Measurements from ENCODE around the gene CA11. TPM values are rescaled to one million over a fixed set of nuclear protein-coding genes. Genes with fewer than 3 reads are reported as not detected.

The CA11 gene
- total and polyA plus RNA-seq, 3 experiments from 2014 or later: 8.3 to 13.0 (median 12.7) TPM

GRCh38 chr19:48668332-48668731 is 22.3 kb upstream of the CA11 start:
- H3K4me1 ChIP-seq (ENCODE audit: insufficient read depth, low read length): no peaks in the 10 kb centered on the region
- H3K27me3 ChIP-seq (ENCODE audit: insufficient read depth, low read length, poor library complexity, severe bottlenecking): no peaks in the 10 kb centered on the region
- Mint-ChIP-seq H3K4me3 (no peak overlapping the region), H3K27me3 (no peaks in the 10 kb centered on the region), H3K36me3 (peaks cover 0 to 1% (median 0%) of the 10 kb centered on the region in 3 donors), H3K4me1 (no peaks in the 10 kb centered on the region), H3K27ac (peak overlapping the region in 1 of 8 donors; percentile 97), H3K9me3 (peaks cover 0 to 2% (median 0%) of the 10 kb centered on the region in 5 donors)
- ChIA-PET POLR2A (no interaction called here), CTCF (interaction anchor here (1.0 kb wide), 1 partner anchor 15 kb away, joined by 3 read pairs; no protein-coding TSS in a partner anchor)
- no peaks in the 10 kb centered on the region for H3K36me3 ChIP-seq (ENCODE audit: insufficient read depth, low read length)
- H3K4me3 ChIP-seq (ENCODE audit: low read length): no peak overlapping the region
- DNase-seq: no peak
- no peaks in the 10 kb centered on the region for H3K9me3 ChIP-seq (ENCODE audit: low read length)
- no peak overlapping the region for H3K27ac ChIP-seq (ENCODE audit: low read depth, low read length)

DNA sequence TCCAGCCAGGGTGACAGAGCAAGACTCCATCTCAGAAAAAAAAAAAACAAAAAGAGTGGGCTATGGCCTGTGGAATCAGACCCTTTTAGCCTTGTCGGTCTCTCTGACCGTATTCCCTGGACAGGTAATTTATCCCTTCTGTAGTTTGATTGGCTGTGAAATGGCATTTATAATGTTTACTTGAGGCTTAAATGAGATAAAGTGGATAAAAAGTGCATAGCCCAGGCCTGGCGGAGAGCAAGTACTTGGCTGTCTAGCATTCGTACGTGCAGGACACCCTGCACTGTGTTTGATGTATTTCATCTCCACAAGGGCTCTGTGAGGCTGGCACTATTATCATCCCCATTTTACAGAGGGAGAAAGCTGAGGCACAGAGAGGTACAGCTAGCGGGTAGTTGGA is 19.8 kb upstream of the CA11 start:
- H3K27ac ChIP-seq (ENCODE audit: low read depth, low read length): no peak overlapping the region
- POLR2A ChIA-PET: interaction anchor here (0.6 kb wide), 2 partner anchors 13 to 556 kb away, joined by 3 to 4 read pairs; no protein-coding TSS in a partner anchor
- peaks cover 0 to 2% of the 10 kb centered on the region in 2 donors for H3K27me3 Mint-ChIP-seq

GRCh38 chr19:48664476-48664875 is 18.5 kb upstream of the CA11 start:
- Mint-ChIP-seq H3K4me3 (no peak overlapping the region), H3K36me3 (no peaks in the 10 kb centered on the region), H3K27me3 (peaks cover 0 to 2% of the 10 kb centered on the region in 2 donors), H3K4me1 (peaks cover 7 to 9% (median 9%) of the 10 kb centered on the region in 3 donors), H3K9me3 (no peaks in the 10 kb centered on the region), H3K27ac (no peak overlapping the region)
- H3K27me3 ChIP-seq (ENCODE audit: insufficient read depth, low read length, poor library complexity, severe bottlenecking): no peaks in the 10 kb centered on the region
- CTCF ChIA-PET: no interaction called here
- H3K9me3 ChIP-seq (ENCODE audit: low read length): no peaks in the 10 kb centered on the region
- H3K27ac ChIP-seq (ENCODE audit: low read depth, low read length): no peak overlapping the region
- peaks cover 10% of the 10 kb centered on the region for H3K4me1 ChIP-seq (ENCODE audit: insufficient read depth, low read length)
- DNase-seq: no peak
- no peak overlapping the region for H3K4me3 ChIP-seq (ENCODE audit: low read length)
- POLR2A ChIA-PET: no interaction called here
- no peaks in the 10 kb centered on the region for H3K36me3 ChIP-seq (ENCODE audit: insufficient read depth, low read length)

More for the DNA sequence above, 19.8 kb upstream of the CA11 start:
- peaks cover 8% of the 10 kb centered on the region for H3K4me1 ChIP-seq (ENCODE audit: insufficient read depth, low read length)
- H3K4me3 Mint-ChIP-seq: no peak overlapping the region
- peaks cover 5 to 6% (median 6%) of the 10 kb centered on the region in 3 donors for H3K4me1 Mint-ChIP-seq
- CTCF ChIA-PET: interaction anchor here (1.2 kb wide), 1 partner anchor 9 kb away, joined by 3 read pairs; no protein-coding TSS in a partner anchor
- no peak overlapping the region for H3K4me3 ChIP-seq (ENCODE audit: low read length)
- peaks cover 0 to 2% (median 0%) of the 10 kb centered on the region in 5 donors for H3K9me3 Mint-ChIP-seq
- H3K9me3 ChIP-seq (ENCODE audit: low read length): no peaks in the 10 kb centered on the region
- H3K36me3 ChIP-seq (ENCODE audit: insufficient read depth, low read length): no peaks in the 10 kb centered on the region
- peak overlapping the region in 1 of 8 donors; percentile 5 for H3K27ac Mint-ChIP-seq
- H3K27me3 ChIP-seq (ENCODE audit: insufficient read depth, low read length, poor library complexity, severe bottlenecking): no peaks in the 10 kb centered on the region
- DNase-seq: no peak
- peaks cover 0 to 1% (median 0%) of the 10 kb centered on the region in 3 donors for H3K36me3 Mint-ChIP-seq

DNA sequence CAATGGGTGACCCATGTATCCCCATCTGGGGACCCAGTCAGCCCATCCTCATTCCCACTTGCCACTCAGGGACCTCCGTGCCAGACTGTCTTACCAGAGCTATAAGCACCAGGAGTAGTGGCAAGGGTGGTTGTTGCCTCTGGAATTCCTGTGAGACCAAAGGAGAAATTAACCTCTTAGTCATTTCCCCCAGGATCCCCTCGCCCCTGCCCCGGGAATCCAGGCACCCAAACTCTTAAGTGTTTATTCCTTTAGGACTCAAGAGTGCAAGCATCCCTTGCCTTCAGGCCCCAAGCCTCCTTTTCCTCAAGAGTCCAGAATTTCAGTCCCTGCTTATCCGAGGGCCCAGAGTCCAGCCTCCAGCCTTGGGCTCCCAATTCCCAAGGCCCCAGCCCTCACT is 17.7 kb upstream of the CA11 start:
- Mint-ChIP-seq H3K36me3 (no peaks in the 10 kb centered on the region), H3K27ac (no peak overlapping the region), H3K4me1 (peaks cover 7 to 9% (median 9%) of the 10 kb centered on the region in 3 donors), H3K9me3 (no peaks in the 10 kb centered on the region), H3K4me3 (no peak overlapping the region), H3K27me3 (peaks cover 4% of the 10 kb centered on the region in 2 donors)
- ChIA-PET CTCF (no interaction called here), POLR2A (no interaction called here)
- DNase-seq: no peak
- H3K4me1 ChIP-seq (ENCODE audit: insufficient read depth, low read length): peaks cover 10% of the 10 kb centered on the region
- H3K36me3 ChIP-seq (ENCODE audit: insufficient read depth, low read length): no peaks in the 10 kb centered on the region
- H3K4me3 ChIP-seq (ENCODE audit: low read length): no peak overlapping the region
- H3K9me3 ChIP-seq (ENCODE audit: low read length): no peaks in the 10 kb centered on the region
- H3K27me3 ChIP-seq (ENCODE audit: insufficient read depth, low read length, poor library complexity, severe bottlenecking): no peaks in the 10 kb centered on the region
- H3K27ac ChIP-seq (ENCODE audit: low read depth, low read length): no peak overlapping the region

- no peaks in the 10 kb centered on the region for H3K36me3 ChIP-seq (ENCODE audit: insufficient read depth, low read length)
- H3K4me3 ChIP-seq (ENCODE audit: low read length): no peak overlapping the region
- no peaks in the 10 kb centered on the region for H3K9me3 Mint-ChIP-seq
- CTCF ChIA-PET: interaction anchor here (1.2 to 1.4 kb wide), 2 partner anchors 13 to 181 kb away, joined by 3 read pairs; no protein-coding TSS in a partner anchor
- peaks cover 7 to 9% (median 9%) of the 10 kb centered on the region in 3 donors for H3K4me1 Mint-ChIP-seq
- H3K27me3 ChIP-seq (ENCODE audit: insufficient read depth, low read length, poor library complexity, severe bottlenecking): no peaks in the 10 kb centered on the region
- H3K27ac Mint-ChIP-seq: no peak overlapping the region
- H3K4me1 ChIP-seq (ENCODE audit: insufficient read depth, low read length): peaks cover 10% of the 10 kb centered on the region
- no peak overlapping the region for H3K4me3 Mint-ChIP-seq
- POLR2A ChIA-PET: interaction anchor here (0.5 kb wide), 1 partner anchor 8 kb away, joined by 3 read pairs; no protein-coding TSS in a partner anchor
- no peak overlapping the region for H3K27ac ChIP-seq (ENCODE audit: low read depth, low read length)
- DNase-seq: no peak
- H3K9me3 ChIP-seq (ENCODE audit: low read length): no peaks in the 10 kb centered on the region
- H3K36me3 Mint-ChIP-seq: no peaks in the 10 kb centered on the region
- peaks cover 4 to 8% of the 10 kb centered on the region in 2 donors for H3K27me3 Mint-ChIP-seq
Measured at GRCh38 chr19:48661711-48662090, 15.7 kb upstream of the CA11 start.

DNA sequence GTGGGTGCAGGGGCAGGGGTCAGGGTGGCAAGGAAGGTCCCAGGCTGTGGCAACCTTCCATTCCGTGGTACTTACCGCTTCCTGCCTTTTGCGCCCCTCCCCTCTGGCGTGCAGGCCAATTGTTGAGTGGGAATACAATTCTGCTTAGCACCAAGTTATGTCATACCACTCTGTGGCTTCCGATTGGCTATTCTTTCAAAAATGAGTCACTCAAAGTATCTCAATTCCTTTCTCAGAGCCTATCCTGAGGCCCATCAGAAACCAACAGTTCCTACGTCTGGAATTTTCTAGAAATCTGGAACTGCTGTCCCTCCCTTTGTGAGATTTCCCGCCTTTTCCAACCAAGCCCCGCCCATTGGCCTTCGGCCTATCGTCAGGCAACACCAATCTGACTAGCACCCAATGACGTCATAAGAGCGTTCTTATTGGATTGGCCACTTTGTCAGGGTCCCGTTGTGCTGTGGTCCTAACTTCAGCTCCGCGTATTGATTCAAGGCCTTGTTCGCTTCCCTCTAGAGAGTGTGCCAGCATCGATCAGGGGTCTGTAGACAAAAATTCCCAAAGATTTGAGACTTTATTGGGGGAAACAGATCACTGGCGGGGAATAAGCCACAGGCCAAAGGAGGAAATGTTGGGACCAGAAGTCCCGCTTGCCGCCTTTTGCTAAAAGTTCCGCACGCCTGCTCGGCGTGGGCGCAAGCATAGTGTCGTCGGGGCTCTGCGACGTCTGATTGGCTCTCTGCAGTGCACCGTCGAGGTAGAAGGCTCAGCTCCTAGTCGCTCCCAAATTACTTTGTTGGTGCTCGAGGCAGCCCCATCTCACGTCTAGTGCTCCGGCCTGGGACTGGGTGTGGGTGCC is 15.1 kb upstream of the CA11 start:
- ChIA-PET POLR2A (interaction anchor here (0.5 to 0.8 kb wide), 2 partner anchors 17 to 42 kb away, joined by 3 read pairs; partner anchors contain the start of genes RPL18 and SPHK2), CTCF (interaction anchor here (1.2 kb wide), 1 partner anchor 181 kb away, joined by 3 read pairs; no protein-coding TSS in a partner anchor)
- peak overlapping the region; percentile 49 for H3K4me3 ChIP-seq (ENCODE audit: low read length)
- Mint-ChIP-seq H3K9me3 (no peaks in the 10 kb centered on the region), H3K27ac (peak overlapping the region; percentile 68 to 99 (median 95)), H3K4me1 (peaks cover 7 to 9% (median 9%) of the 10 kb centered on the region in 3 donors), H3K27me3 (peaks cover 4 to 8% of the 10 kb centered on the region in 2 donors), H3K4me3 (peak overlapping the region; percentile 42 to 86 (median 79)), H3K36me3 (no peaks in the 10 kb centered on the region)
- H3K9me3 ChIP-seq (ENCODE audit: low read length): no peaks in the 10 kb centered on the region
- no peaks in the 10 kb centered on the region for H3K36me3 ChIP-seq (ENCODE audit: insufficient read depth, low read length)
- H3K27ac ChIP-seq (ENCODE audit: low read depth, low read length): peak overlapping the region; percentile 49
- H3K27me3 ChIP-seq (ENCODE audit: insufficient read depth, low read length, poor library complexity, severe bottlenecking): no peaks in the 10 kb centered on the region
- peaks cover 10% of the 10 kb centered on the region for H3K4me1 ChIP-seq (ENCODE audit: insufficient read depth, low read length)
- peak; percentile 64 to 87 (median 82) for DNase-seq

GRCh38 chr19:48659768-48660167 is 13.8 kb upstream of the CA11 start:
- H3K36me3 Mint-ChIP-seq: no peaks in the 10 kb centered on the region

DNA sequence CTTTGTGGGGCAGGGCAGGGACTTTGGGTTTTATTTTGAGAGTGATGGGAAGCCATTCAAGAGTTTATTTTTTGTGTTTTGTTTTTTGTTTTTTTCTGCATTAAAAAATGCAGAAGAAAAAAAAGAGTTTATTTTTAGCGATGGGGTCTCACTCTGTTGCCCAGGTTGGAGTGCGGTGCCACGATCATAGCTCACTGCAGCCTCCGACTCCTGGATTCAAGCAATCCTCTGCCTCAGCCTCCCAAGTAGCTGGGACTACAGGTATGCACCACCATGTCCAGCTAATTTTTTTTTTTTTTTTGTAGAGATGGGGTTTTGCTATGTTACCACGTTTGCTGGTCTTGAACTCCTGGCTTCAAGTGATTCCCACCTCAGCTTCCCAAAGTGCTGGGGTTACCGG is 12.5 kb upstream of the CA11 start:
- Histone ChIP-seq H3K27ac (ENCODE audit: low read depth, low read length) (no peak overlapping the region), H3K27me3 (ENCODE audit: insufficient read depth, low read length, poor library complexity, severe bottlenecking) (no peaks in the 10 kb centered on the region), H3K9me3 (ENCODE audit: low read length) (no peaks in the 10 kb centered on the region), H3K36me3 (ENCODE audit: insufficient read depth, low read length) (no peaks in the 10 kb centered on the region), H3K4me3 (ENCODE audit: low read length) (no peak overlapping the region), H3K4me1 (ENCODE audit: insufficient read depth, low read length) (peaks cover 10% of the 10 kb centered on the region)
- no peak overlapping the region for H3K27ac Mint-ChIP-seq
- H3K36me3 Mint-ChIP-seq: no peaks in the 10 kb centered on the region
- H3K4me3 Mint-ChIP-seq: peak overlapping the region in 1 of 7 donors; percentile 64
- DNase-seq: no peak
- ChIA-PET POLR2A (no interaction called here), CTCF (interaction anchor here (4.7 kb wide), 1 partner anchor 13 kb away, joined by 13 read pairs; the partner anchor contains the start of gene CA11)
- H3K4me1 Mint-ChIP-seq: peaks cover 7 to 9% (median 9%) of the 10 kb centered on the region in 3 donors
- no peaks in the 10 kb centered on the region for H3K9me3 Mint-ChIP-seq
- peaks cover 4 to 8% of the 10 kb centered on the region in 2 donors for H3K27me3 Mint-ChIP-seq

More at GRCh38 chr19:48659768-48660167, 13.8 kb upstream of the CA11 start:
- peaks cover 10% of the 10 kb centered on the region for H3K4me1 ChIP-seq (ENCODE audit: insufficient read depth, low read length)
- ChIA-PET CTCF (interaction anchor here (1.8 kb wide), 1 partner anchor 19 kb away, joined by 3 read pairs; no protein-coding TSS in a partner anchor), POLR2A (no interaction called here)
- no peaks in the 10 kb centered on the region for H3K27me3 ChIP-seq (ENCODE audit: insufficient read depth, low read length, poor library complexity, severe bottlenecking)
- no peak overlapping the region for H3K4me3 ChIP-seq (ENCODE audit: low read length)
- Mint-ChIP-seq H3K27ac (peak overlapping the region in 1 of 8 donors; percentile 32), H3K4me1 (peaks cover 7 to 9% (median 9%) of the 10 kb centered on the region in 3 donors), H3K9me3 (no peaks in the 10 kb centered on the region), H3K27me3 (peaks cover 4 to 8% of the 10 kb centered on the region in 2 donors), H3K4me3 (no peak overlapping the region)
- no peaks in the 10 kb centered on the region for H3K36me3 ChIP-seq (ENCODE audit: insufficient read depth, low read length)
- H3K27ac ChIP-seq (ENCODE audit: low read depth, low read length): no peak overlapping the region
- H3K9me3 ChIP-seq (ENCODE audit: low read length): no peaks in the 10 kb centered on the region
- DNase-seq: no peak

Data from CD8-positive, alpha-beta memory T cell (primary cell).